Mucosa of descending colon (tissue), 3 donors: ENCODE measurements around the gene PDE9A. TPM values are rescaled to one million over a fixed set of nuclear protein-coding genes. Genes with fewer than 3 reads are reported as not detected.
A peak's percentile ranks its signal among the peaks of the same experiment; 100 is the strongest.
"Not testable (repeated sequence)": the region's sequence is repeated elsewhere in the genome, so short reads cannot be mapped to it uniquely, and the experiment has no call there.

Source experiments
- ATAC-seq: fragments of 200-7000 bp; cut with Tn5 transposase; one replicate; pipeline ENCODE4 v1.9.1; 2020; ENCODE audit warnings: mild to moderate bottlenecking, moderate library complexity
- DNase-seq, 3 donors: peaks; one replicate each; pipeline ENCODE4 v3.0.0-alpha.2; 2020
- H3K36me3 ChIP-seq: fragments of 200-600 bp; one replicate; pipeline ENCODE4 v1.8.0; 2021; ENCODE audit warnings: low read depth, mild to moderate bottlenecking
- H3K4me1 ChIP-seq: fragments of 200-600 bp; one replicate; pipeline ENCODE4 v1.8.0; 2021; ENCODE audit warnings: low read depth, mild to moderate bottlenecking
- H3K4me3 ChIP-seq: fragments of 200-600 bp; one replicate; pipeline ENCODE4 v1.8.0; 2021; ENCODE audit warnings: mild to moderate bottlenecking
- H3K9me3 ChIP-seq: fragments of 200-600 bp; one replicate; pipeline ENCODE4 v1.8.0; 2021; ENCODE audit warnings: mild to moderate bottlenecking
- intact Hi-C, 2 donors: fragments of 100-400 bp; cut with DNase I in 1 of 2; cut with micrococcal nuclease in 1 of 2; formaldehyde crosslinking; loops; one replicate each; pipeline versions ENCODE4 v1.11.0 to v1.11.1; 2022; cut with DNase I, micrococcal nuclease
- total RNA-seq, 3 donors: library from RNA; stranded (reverse); fragmentation: NEBNext Ultra II Directional in 2 of 3; extraction: Animal tissue kit (Norgen Biotek cat#: 25700) in 2 of 3; gene quantifications; one replicate each; pipeline versions ENCODE4 v1.2.1 to v1.2.4, GENCODE V29; 2021 to 2023
- TF ChIP-seq, protein P1 (sequence below): fragments of 200-600 bp; IDR thresholded peaks from one replicate; pipeline ENCODE4 v1.8.0; 2022; ENCODE audit warnings: antibody characterized with exemption, mild to moderate bottlenecking
- donor health status: DM: no; HTN: no; CAD: no; lungs with moderate emphysema.
- donor health status: DM: no; HTN: no; CAD: no.
- donor health status: DM: no; HTN: yes; CAD: no.

Gene PDE9A
- total RNA-seq, 3 donors from 2014 or later: 98.4 to 200 (median 167) TPM

DNA sequence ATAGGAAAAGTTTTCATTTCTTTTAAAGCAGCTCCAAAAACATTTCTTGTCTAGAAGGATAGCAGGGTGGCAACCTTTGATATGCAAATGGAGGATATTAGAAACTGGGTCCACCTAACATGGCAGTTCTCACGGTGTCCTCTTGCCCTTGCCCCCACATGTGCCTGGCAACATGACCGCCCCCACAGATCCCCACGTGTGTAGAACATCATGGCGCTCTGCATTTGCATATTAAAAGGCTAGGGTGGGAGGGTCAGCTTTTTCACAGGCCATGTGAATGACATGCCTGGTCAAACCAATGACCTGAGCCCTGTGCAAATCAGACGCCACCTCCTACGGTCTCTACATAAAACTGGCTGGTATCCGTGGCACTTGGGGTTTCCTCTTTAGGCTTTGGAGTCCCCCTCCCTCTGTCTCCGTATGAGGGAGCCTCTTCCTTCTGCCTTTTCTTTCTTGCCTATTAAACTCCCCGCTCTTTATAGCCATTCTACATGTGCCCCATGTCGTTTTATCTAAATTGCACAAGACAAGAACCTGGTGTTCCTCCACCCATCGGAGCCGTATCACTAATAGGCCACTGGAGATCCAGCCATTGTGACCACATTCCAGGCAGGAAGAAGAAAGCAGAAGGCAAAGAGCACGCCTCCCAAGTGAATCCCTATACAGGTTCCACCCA is 154.7 kb downstream of the PDE9A start:
- intact Hi-C loops: no loop called here
- DNase-seq (no peak), ATAC-seq (no peak)
- Histone ChIP-seq H3K36me3 (no peaks in the 10 kb centered on the region), H3K9me3 (no peaks in the 10 kb centered on the region), H3K4me3 (no peak overlapping the region), H3K4me1 (peaks cover 7% of the 10 kb centered on the region)
- TF ChIP-seq, protein P1, sequence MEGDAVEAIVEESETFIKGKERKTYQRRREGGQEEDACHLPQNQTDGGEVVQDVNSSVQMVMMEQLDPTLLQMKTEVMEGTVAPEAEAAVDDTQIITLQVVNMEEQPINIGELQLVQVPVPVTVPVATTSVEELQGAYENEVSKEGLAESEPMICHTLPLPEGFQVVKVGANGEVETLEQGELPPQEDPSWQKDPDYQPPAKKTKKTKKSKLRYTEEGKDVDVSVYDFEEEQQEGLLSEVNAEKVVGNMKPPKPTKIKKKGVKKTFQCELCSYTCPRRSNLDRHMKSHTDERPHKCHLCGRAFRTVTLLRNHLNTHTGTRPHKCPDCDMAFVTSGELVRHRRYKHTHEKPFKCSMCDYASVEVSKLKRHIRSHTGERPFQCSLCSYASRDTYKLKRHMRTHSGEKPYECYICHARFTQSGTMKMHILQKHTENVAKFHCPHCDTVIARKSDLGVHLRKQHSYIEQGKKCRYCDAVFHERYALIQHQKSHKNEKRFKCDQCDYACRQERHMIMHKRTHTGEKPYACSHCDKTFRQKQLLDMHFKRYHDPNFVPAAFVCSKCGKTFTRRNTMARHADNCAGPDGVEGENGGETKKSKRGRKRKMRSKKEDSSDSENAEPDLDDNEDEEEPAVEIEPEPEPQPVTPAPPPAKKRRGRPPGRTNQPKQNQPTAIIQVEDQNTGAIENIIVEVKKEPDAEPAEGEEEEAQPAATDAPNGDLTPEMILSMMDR: no peak

DNA sequence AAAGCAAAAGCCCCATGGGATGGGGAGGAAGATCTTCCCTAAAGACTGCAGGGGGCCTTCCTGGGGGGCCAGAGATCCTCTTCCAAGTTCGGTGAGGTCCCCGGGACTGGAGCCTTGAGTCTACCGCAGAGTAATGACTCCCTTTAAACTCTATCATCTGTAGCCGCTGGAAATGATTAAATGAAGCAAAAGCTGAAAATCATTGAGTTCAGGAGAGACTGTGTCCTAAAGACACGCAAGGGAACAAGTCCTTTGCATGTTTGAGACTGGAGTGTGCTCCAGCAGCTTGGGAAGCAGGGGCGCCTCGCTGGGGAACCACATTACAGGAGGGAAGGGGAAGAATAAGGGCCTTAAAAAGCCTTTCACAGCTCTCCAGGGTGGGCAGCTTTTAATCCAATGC is 155.8 kb downstream of the PDE9A start:
- intact Hi-C loops: no loop called here
- ATAC-seq: no peak
- Histone ChIP-seq H3K4me3 (no peak overlapping the region), H3K36me3 (no peaks in the 10 kb centered on the region), H3K4me1 (peaks cover 7% of the 10 kb centered on the region), H3K9me3 (no peaks in the 10 kb centered on the region)
- TF ChIP-seq, protein P1: no peak
- DNase-seq: no peak

DNA sequence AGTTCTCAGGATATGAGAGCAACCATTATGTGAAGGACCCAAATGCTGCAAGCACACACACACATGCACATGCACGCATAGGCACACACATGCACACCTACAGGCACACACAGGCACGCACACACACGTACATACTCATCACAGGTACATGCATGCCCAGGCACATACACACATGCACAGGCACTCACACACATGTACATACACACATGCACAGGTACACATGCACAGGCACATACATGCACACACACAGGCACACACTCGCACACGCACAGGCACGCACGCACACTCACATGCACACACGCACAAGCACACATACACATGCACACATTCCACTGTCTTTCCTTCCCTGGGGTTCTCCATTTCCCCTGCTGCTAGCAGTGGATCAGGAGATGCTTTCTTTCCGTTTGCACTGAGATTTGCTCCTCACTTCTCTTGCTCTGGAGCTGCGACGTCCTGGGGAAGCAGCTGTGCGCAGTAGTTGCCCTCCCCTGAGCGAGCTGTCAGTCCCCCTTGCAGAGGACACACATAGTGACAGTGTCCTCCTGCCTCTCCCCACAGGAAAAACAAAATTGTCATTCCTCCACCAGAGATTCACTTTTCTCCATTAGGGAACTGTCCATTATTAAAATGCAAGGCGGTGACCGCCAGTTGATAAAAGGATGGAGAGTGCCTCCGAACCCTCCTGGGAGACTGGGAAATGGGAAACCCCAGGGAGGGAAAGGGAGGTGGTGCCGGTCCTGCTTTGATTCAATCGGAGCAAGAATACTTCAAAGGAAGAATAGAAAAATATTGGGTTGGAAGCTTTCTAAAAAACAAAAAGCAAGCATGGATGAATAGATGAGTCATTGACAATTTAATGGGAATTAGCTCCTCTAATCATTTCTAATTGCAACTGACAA is 156.4 kb downstream of the PDE9A start:
- H3K9me3 ChIP-seq: peaks cover under 1% of the 10 kb centered on the region
- TF ChIP-seq, protein P1: no peak
- intact Hi-C loops: loop anchor here in 1 of 2 donors (10.0 kb wide), 1 partner anchor 155 kb away; the partner anchor contains the start of gene PDE9A
- ATAC-seq: no peak
- DNase-seq: no peak
- H3K36me3 ChIP-seq: no peaks in the 10 kb centered on the region
- H3K4me3 ChIP-seq: no peak overlapping the region
- peaks cover 7% of the 10 kb centered on the region for H3K4me1 ChIP-seq

DNA sequence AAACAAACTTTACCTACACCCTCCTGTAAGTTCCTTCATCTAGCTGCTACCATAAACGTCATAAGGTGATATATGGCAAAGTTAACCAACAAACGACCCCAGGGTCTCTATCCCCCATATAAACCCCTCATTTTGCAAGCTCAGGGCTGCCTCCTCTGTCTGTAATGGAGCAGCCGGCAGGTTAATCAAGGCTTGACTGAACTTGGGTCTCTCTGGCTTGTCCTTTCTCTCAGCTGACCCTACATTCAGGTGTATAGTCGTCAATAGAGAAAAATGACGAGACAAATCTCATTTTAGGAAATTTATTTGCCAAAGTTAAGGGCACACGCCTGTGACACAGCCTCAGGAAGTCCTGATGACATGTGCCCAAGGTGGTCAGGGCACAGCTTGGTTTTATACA is 158.5 kb downstream of the PDE9A start:
- Histone ChIP-seq H3K36me3 (no peaks in the 10 kb centered on the region), H3K4me1 (peaks cover 7% of the 10 kb centered on the region), H3K9me3 (peaks cover 6% of the 10 kb centered on the region), H3K4me3 (no peak overlapping the region)
- intact Hi-C loops: loop anchor here in 1 of 2 donors (10.0 kb wide), 1 partner anchor 157 kb away; the partner anchor contains the start of gene PDE9A
- ATAC-seq (peak; percentile 7), DNase-seq (no peak)
- TF ChIP-seq, protein P1: no peak

DNA sequence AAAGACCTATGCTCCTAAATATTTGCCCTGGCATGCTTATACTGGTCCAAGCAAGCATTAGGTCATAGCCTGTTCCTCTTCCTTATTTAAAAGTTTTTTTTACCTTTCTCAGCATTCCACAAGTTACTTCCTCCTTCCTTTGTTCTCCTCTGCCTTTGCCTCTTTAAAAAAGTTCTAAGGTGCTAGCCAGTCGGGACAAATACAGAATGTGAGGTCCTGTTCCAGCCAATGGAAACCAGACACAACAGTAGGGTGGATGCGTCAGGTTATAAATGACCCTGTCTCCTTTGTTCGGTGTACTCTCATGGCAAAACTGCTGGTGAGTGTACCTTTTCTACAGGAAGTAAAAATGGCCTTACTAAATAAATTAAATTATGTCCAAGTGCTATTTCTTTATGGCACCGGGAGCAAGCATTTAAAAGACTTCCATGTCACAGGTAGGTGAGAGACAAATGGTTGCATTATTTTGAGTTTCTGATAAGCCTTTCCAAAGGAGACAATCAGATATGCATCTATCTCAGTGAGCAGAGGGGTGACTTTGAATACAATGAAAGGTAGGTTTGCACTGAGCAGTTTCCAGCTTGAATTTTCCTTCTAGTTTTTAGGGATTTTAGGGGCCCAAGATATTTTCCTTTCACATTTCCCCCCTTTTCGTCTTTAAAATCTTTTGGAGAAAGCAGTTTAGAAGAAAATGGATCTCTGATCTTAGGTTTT is 159.3 kb downstream of the PDE9A start:
- H3K9me3 ChIP-seq, H3K4me1 ChIP-seq, H3K4me3 ChIP-seq, H3K36me3 ChIP-seq: not testable (repeated sequence)
- intact Hi-C loops: loop anchor here in 1 of 2 donors (10.0 kb wide), 1 partner anchor 158 kb away; the partner anchor contains the start of gene PDE9A
- peak in 1 of 3 donors; percentile 62 for DNase-seq
- peak; percentile 61 for ATAC-seq
